ENCODE data around the gene THBS1. TPM values are rescaled to one million over a fixed set of nuclear protein-coding genes. Genes with fewer than 3 reads are reported as not detected.

Gene THBS1
- total RNA-seq, 1 experiment from 2014 or later: 37.1 TPM

DNA sequence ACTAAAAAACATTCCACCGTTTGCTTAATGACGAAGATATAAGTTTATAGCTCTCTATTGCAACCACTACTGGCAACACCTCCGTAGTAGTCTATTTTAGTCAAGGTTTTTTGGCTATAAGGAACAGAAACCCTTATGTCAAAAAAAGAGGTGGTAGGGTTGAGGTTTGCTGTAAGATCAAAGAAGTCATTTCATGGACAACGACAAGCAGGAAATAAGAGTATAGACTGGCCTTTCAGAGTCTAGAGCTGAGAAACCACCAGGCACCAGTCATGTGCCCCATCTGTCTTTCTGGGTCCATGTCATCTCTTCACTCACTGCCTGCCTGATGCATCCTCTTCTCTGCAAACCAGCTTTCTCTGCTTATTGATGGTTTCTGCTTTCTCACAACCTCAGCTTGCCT, 42.7 kb downstream of the THBS1 start (continued):
- TF ChIP-seq, protein P1, sequence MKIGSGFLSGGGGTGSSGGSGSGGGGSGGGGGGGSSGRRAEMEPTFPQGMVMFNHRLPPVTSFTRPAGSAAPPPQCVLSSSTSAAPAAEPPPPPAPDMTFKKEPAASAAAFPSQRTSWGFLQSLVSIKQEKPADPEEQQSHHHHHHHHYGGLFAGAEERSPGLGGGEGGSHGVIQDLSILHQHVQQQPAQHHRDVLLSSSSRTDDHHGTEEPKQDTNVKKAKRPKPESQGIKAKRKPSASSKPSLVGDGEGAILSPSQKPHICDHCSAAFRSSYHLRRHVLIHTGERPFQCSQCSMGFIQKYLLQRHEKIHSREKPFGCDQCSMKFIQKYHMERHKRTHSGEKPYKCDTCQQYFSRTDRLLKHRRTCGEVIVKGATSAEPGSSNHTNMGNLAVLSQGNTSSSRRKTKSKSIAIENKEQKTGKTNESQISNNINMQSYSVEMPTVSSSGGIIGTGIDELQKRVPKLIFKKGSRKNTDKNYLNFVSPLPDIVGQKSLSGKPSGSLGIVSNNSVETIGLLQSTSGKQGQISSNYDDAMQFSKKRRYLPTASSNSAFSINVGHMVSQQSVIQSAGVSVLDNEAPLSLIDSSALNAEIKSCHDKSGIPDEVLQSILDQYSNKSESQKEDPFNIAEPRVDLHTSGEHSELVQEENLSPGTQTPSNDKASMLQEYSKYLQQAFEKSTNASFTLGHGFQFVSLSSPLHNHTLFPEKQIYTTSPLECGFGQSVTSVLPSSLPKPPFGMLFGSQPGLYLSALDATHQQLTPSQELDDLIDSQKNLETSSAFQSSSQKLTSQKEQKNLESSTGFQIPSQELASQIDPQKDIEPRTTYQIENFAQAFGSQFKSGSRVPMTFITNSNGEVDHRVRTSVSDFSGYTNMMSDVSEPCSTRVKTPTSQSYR (CRISPR knock-in tag; IDR thresholded peaks at IDR 0.05): no peak
- TF ChIP-seq, protein P2, sequence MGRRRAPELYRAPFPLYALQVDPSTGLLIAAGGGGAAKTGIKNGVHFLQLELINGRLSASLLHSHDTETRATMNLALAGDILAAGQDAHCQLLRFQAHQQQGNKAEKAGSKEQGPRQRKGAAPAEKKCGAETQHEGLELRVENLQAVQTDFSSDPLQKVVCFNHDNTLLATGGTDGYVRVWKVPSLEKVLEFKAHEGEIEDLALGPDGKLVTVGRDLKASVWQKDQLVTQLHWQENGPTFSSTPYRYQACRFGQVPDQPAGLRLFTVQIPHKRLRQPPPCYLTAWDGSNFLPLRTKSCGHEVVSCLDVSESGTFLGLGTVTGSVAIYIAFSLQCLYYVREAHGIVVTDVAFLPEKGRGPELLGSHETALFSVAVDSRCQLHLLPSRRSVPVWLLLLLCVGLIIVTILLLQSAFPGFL (CRISPR knock-in tag; IDR thresholded peaks at IDR 0.05; ENCODE audit: borderline replicate concordance): no peak
- TF ChIP-seq ZNF232 (CRISPR knock-in tag; IDR thresholded peaks at IDR 0.05) (no peak), EMX1 (CRISPR knock-in tag; IDR thresholded peaks at IDR 0.05) (no peak)

DNA sequence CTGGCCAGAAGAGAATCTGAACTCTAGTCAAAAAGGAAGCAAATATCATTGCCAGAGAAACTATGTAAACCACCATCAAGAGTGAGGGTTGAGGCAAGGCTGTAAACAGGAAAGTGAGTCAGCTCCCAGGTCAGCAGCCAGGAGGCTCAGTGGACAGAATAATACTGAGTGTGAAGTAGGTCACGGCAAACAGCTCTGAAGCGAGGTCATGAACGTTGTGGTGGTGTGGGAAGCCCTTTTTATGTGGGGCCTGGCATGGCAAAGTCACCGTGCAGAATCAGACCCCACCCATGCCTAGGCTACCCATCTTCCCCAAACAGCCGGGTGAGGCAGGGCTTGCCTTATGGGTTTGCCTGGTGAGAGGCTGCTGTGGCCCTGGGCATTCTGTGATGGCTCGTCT, 43.9 kb downstream of the THBS1 start:
- Mint-ChIP-seq H3K27me3 (ENCODE audit: low read depth) (no peaks in the 10 kb centered on the region), H3K9me3 (0 out of 2 replicates have a peak, but pooled peaks cover 11% of the 10 kb centered on the region), H3K27ac (no peak overlapping the region), H3K4me1 (no peaks in the 10 kb centered on the region), H3K36me3 (no peaks in the 10 kb centered on the region), H3K4me3 (no peak overlapping the region)
- DNase-seq (ENCODE audit: low spot score): no peak
- TF ChIP-seq ZNF416 (CRISPR knock-in tag; IDR thresholded peaks at IDR 0.05) (no peak), FOXP1 (CRISPR knock-in tag; IDR thresholded peaks at IDR 0.05; ENCODE audit: borderline replicate concordance) (no peak), ZNF671 (CRISPR knock-in tag; IDR thresholded peaks at IDR 0.05) (no peak), EMX1 (CRISPR knock-in tag; IDR thresholded peaks at IDR 0.05) (no peak), NFATC4 (CRISPR knock-in tag; IDR thresholded peaks at IDR 0.05) (no peak)
- TF ChIP-seq, protein P3, sequence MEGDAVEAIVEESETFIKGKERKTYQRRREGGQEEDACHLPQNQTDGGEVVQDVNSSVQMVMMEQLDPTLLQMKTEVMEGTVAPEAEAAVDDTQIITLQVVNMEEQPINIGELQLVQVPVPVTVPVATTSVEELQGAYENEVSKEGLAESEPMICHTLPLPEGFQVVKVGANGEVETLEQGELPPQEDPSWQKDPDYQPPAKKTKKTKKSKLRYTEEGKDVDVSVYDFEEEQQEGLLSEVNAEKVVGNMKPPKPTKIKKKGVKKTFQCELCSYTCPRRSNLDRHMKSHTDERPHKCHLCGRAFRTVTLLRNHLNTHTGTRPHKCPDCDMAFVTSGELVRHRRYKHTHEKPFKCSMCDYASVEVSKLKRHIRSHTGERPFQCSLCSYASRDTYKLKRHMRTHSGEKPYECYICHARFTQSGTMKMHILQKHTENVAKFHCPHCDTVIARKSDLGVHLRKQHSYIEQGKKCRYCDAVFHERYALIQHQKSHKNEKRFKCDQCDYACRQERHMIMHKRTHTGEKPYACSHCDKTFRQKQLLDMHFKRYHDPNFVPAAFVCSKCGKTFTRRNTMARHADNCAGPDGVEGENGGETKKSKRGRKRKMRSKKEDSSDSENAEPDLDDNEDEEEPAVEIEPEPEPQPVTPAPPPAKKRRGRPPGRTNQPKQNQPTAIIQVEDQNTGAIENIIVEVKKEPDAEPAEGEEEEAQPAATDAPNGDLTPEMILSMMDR (IDR thresholded peaks at IDR 0.05): no peak
- TF ChIP-seq, protein P4, sequence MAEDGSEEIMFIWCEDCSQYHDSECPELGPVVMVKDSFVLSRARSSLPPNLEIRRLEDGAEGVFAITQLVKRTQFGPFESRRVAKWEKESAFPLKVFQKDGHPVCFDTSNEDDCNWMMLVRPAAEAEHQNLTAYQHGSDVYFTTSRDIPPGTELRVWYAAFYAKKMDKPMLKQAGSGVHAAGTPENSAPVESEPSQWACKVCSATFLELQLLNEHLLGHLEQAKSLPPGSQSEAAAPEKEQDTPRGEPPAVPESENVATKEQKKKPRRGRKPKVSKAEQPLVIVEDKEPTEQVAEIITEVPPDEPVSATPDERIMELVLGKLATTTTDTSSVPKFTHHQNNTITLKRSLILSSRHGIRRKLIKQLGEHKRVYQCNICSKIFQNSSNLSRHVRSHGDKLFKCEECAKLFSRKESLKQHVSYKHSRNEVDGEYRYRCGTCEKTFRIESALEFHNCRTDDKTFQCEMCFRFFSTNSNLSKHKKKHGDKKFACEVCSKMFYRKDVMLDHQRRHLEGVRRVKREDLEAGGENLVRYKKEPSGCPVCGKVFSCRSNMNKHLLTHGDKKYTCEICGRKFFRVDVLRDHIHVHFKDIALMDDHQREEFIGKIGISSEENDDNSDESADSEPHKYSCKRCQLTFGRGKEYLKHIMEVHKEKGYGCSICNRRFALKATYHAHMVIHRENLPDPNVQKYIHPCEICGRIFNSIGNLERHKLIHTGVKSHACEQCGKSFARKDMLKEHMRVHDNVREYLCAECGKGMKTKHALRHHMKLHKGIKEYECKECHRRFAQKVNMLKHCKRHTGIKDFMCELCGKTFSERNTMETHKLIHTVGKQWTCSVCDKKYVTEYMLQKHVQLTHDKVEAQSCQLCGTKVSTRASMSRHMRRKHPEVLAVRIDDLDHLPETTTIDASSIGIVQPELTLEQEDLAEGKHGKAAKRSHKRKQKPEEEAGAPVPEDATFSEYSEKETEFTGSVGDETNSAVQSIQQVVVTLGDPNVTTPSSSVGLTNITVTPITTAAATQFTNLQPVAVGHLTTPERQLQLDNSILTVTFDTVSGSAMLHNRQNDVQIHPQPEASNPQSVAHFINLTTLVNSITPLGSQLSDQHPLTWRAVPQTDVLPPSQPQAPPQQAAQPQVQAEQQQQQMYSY (CRISPR knock-in tag; IDR thresholded peaks at IDR 0.05): no peak
- TF ChIP-seq, protein P5, sequence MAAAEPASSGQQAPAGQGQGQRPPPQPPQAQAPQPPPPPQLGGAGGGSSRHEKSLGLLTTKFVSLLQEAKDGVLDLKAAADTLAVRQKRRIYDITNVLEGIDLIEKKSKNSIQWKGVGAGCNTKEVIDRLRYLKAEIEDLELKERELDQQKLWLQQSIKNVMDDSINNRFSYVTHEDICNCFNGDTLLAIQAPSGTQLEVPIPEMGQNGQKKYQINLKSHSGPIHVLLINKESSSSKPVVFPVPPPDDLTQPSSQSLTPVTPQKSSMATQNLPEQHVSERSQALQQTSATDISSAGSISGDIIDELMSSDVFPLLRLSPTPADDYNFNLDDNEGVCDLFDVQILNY (CRISPR knock-in tag; IDR thresholded peaks at IDR 0.05): no peak
- TF ChIP-seq, protein P6, sequence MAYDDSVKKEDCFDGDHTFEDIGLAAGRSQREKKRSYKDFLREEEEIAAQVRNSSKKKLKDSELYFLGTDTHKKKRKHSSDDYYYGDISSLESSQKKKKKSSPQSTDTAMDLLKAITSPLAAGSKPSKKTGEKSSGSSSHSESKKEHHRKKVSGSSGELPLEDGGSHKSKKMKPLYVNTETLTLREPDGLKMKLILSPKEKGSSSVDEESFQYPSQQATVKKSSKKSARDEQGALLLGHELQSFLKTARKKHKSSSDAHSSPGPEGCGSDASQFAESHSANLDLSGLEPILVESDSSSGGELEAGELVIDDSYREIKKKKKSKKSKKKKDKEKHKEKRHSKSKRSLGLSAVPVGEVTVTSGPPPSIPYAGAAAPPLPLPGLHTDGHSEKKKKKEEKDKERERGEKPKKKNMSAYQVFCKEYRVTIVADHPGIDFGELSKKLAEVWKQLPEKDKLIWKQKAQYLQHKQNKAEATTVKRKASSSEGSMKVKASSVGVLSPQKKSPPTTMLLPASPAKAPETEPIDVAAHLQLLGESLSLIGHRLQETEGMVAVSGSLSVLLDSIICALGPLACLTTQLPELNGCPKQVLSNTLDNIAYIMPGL (CRISPR knock-in tag; IDR thresholded peaks at IDR 0.05): no peak
- TF ChIP-seq, protein P1 (CRISPR knock-in tag; IDR thresholded peaks at IDR 0.05): no peak
- POLR2A ChIA-PET: no interaction called here
- no peak for ATAC-seq
- CTCF ChIA-PET: interaction anchor here (1.6 kb wide), 1 partner anchor 132 kb away, joined by 6 read pairs; no protein-coding TSS in a partner anchor
